IMR-90 (cell line): Measurements from ENCODE around the gene EPHB1. TPM values are rescaled to one million over a fixed set of nuclear protein-coding genes. Genes with fewer than 3 reads are reported as not detected.
A peak's percentile ranks its signal among the peaks of the same experiment; 100 is the strongest.

Experiments
- ATAC-seq: fragments of 200-7000 bp; cut with Tn5 transposase; 2 replicates; pipeline ENCODE4 v1.9.1; 2020; ENCODE audit warnings: low read depth, mild to moderate bottlenecking, moderate library complexity
- BruUV-seq: library from RNA; stranded (reverse); fragments of 400-500 nt; replicated peaks from 2 replicates; lab custom pipeline; 2021; lab: Mats Ljungman, UMichigan
- CTCF ChIA-PET: fragments of 300-600 bp; formaldehyde crosslinking; extraction: SDS; loops from one replicate; lab custom pipeline; 2021; ENCODE audit warnings: antibody characterized with exemption; lab: Yijun Ruan, JAX
- POLR2A ChIA-PET: fragments of 300-600 bp; sonication (Branson Sonifier 250); formaldehyde crosslinking; loops from one replicate; lab custom pipeline; 2022; ENCODE audit warnings: antibody characterized with exemption; ENCODE audit not compliant: unreplicated experiment; lab: Charles Lee
- DNase-seq: peaks from one replicate; pipeline ENCODE4 v3.0.0; 2013
- H2AFZ ChIP-seq: replicated peaks from 2 replicates; pipeline ENCODE3; 2013; ENCODE audit warnings: low read length, mild to moderate bottlenecking; ENCODE audit not compliant: poor library complexity
- H2AK5ac ChIP-seq: 2 replicates; pipeline ENCODE4 v1.6.1; 2013; ENCODE audit warnings: low read depth, low read length, inconsistent platforms
- H2AK9ac ChIP-seq: replicated peaks from 2 replicates; pipeline ENCODE3; 2013; ENCODE audit warnings: mild to moderate bottlenecking, low read depth, low read length, moderate library complexity; ENCODE audit not compliant: poor library complexity
- H2BK120ac ChIP-seq: 2 replicates; pipeline ENCODE4 v1.6.1; 2013; ENCODE audit warnings: low read depth, low read length, inconsistent platforms
- H2BK15ac ChIP-seq: 3 replicates; pipeline ENCODE4 v1.6.1; 2013; ENCODE audit warnings: low read depth, low read length, inconsistent platforms
- H2BK20ac ChIP-seq: 2 replicates; pipeline ENCODE4 v1.6.1; 2013; ENCODE audit warnings: low read depth, mild to moderate bottlenecking, inconsistent platforms, low read length, moderate library complexity
- H2BK5ac ChIP-seq: 2 replicates; pipeline ENCODE4 v1.6.1; 2013; ENCODE audit warnings: mild to moderate bottlenecking, low read depth, low read length, inconsistent platforms; ENCODE audit not compliant: poor library complexity, severe bottlenecking
- H3K14ac ChIP-seq: replicated peaks from 2 replicates; pipeline ENCODE4 v1.6.1; 2013; ENCODE audit warnings: low read depth, low read length, inconsistent platforms
- H3K18ac ChIP-seq: 2 replicates; pipeline ENCODE4 v1.6.1; 2013; ENCODE audit warnings: low read depth, low read length, control low read depth
- H3K23ac ChIP-seq: 2 replicates; pipeline ENCODE4 v1.6.1; 2013; ENCODE audit warnings: low read depth, low read length, inconsistent platforms
- H3K27ac ChIP-seq: 2 replicates; pipeline ENCODE4 v1.5.1; 2013; ENCODE audit warnings: mild to moderate bottlenecking, control low read depth, low read length; ENCODE audit not compliant: insufficient read depth
- H3K27me3 ChIP-seq: 2 replicates; pipeline ENCODE4 v1.6.1; 2013; ENCODE audit warnings: low read length; ENCODE audit not compliant: control insufficient read depth, insufficient read depth
- H3K36me3 ChIP-seq: 2 replicates; pipeline ENCODE4 v1.6.1; 2013; ENCODE audit warnings: low read length, mixed read lengths; ENCODE audit not compliant: control insufficient read depth, insufficient read depth
- H3K4ac ChIP-seq: 2 replicates; pipeline ENCODE4 v1.6.1; 2013; ENCODE audit warnings: low read depth, low read length, inconsistent platforms
- H3K4me1 ChIP-seq: 2 replicates; pipeline ENCODE4 v1.6.1; 2013; ENCODE audit warnings: low read length, mixed read lengths; ENCODE audit not compliant: control insufficient read depth, insufficient read depth
- H3K4me2 ChIP-seq: 2 replicates; pipeline ENCODE4 v1.6.1; 2013; ENCODE audit warnings: low read depth, mild to moderate bottlenecking, control low read depth, low read length, moderate library complexity
- H3K4me3 ChIP-seq: 2 replicates; pipeline ENCODE4 v1.5.1; 2013; ENCODE audit warnings: low read depth, mild to moderate bottlenecking, control low read depth, low read length, moderate library complexity; ENCODE audit not compliant: insufficient read depth
- H3K56ac ChIP-seq: 2 replicates; pipeline ENCODE4 v1.6.1; 2013; ENCODE audit warnings: low read length, inconsistent platforms; ENCODE audit not compliant: insufficient read depth; ENCODE audit errors: extremely low read depth
- H3K79me1 ChIP-seq, 2 experiments: 2 replicates each; pipeline ENCODE4 v1.6.1; 2013; ENCODE audit warnings: low read length in 2 of 2, inconsistent platforms in 1 of 2, low read depth in 1 of 2
- H3K9ac ChIP-seq: 2 replicates; pipeline ENCODE4 v1.6.1; 2013; ENCODE audit warnings: low read depth, low read length, control low read depth
- H3K9me1 ChIP-seq: 2 replicates; pipeline ENCODE4 v1.6.1; 2013; ENCODE audit warnings: low read length, inconsistent platforms; ENCODE audit not compliant: insufficient read depth
- H3K9me3 ChIP-seq: 2 replicates; pipeline ENCODE4 v1.6.1; 2013; ENCODE audit warnings: low read length; ENCODE audit not compliant: control insufficient read depth, insufficient read depth
- H4K20me1 ChIP-seq: 2 replicates; pipeline ENCODE4 v1.6.1; 2013; ENCODE audit warnings: low read length, inconsistent platforms; ENCODE audit not compliant: insufficient read depth
- H4K5ac ChIP-seq: 2 replicates; pipeline ENCODE4 v1.6.1; 2013; ENCODE audit warnings: mild to moderate bottlenecking, low read depth, low read length, control low read depth
- H4K8ac ChIP-seq, 2 experiments: 2 replicates each; pipeline ENCODE4 v1.6.1; 2013; ENCODE audit warnings: low read depth in 2 of 2, low read length in 2 of 2, control low read depth in 1 of 2, inconsistent platforms in 1 of 2
- H4K91ac ChIP-seq: 2 replicates; pipeline ENCODE4 v1.6.1; 2013; ENCODE audit warnings: low read depth, low read length, inconsistent platforms; ENCODE audit not compliant: insufficient read depth
- BHLHE40 ChIP-seq: fragments of 150-350 bp; IDR thresholded peaks from 2 replicates; pipeline ENCODE4 v1.6.1; 2016; ENCODE audit warnings: mild to moderate bottlenecking, low read depth, low read length
- CHD1 ChIP-seq: IDR thresholded peaks from 2 replicates; pipeline ENCODE4 v1.6.1; 2012; ENCODE audit warnings: low read depth, low read length, improper control_type of control experiment
- MAZ ChIP-seq: IDR thresholded peaks from 2 replicates; pipeline ENCODE4 v1.6.1; 2012; ENCODE audit warnings: low read depth, mild to moderate bottlenecking, low read length, improper control_type of control experiment, moderate library complexity, borderline replicate concordance
- MXI1 ChIP-seq: IDR thresholded peaks from 2 replicates; pipeline ENCODE4 v1.6.1; 2012; ENCODE audit warnings: low read depth, mild to moderate bottlenecking, low read length, moderate library complexity, borderline replicate concordance
- NFE2L2 ChIP-seq: fragments of 150-350 bp; IDR thresholded peaks from 2 replicates; pipeline ENCODE4 v1.6.1; 2016; ENCODE audit warnings: low read depth, mild to moderate bottlenecking, low read length
- RAD21 ChIP-seq: IDR thresholded peaks from 2 replicates; pipeline ENCODE4 v1.6.1; 2012; ENCODE audit warnings: low read length, improper control_type of control experiment
- RCOR1 ChIP-seq: IDR thresholded peaks from 2 replicates; pipeline ENCODE4 v1.6.1; 2012; ENCODE audit warnings: mild to moderate bottlenecking, low read length, improper control_type of control experiment; ENCODE audit not compliant: insufficient replicate concordance
- RFX5 ChIP-seq: IDR thresholded peaks from 2 replicates; pipeline ENCODE4 v1.8.0; 2012; ENCODE audit warnings: low read depth, mild to moderate bottlenecking, low read length, moderate library complexity
- SMC3 ChIP-seq: fragments of 150-350 bp; IDR thresholded peaks from 2 replicates; pipeline ENCODE4 v1.6.1; 2016; ENCODE audit warnings: low read depth, mild to moderate bottlenecking, antibody characterized with exemption, low read length, moderate library complexity
- WGBS, 2 experiments: methylation state at CpG; one replicate each; pipeline versions ENCODE4 v1.1.5 to v1.1.7; 2013; ENCODE audit warnings: missing lambda C conversion rate in 2 of 2; ENCODE audit not compliant: insufficient read length in 1 of 2; ENCODE audit errors: extremely low coverage in 2 of 2; 5-methylcytosine and 5-hydroxymethylcytosine counted together
- dilution Hi-C: fragments of 300-500 bp; cut with HindIII; formaldehyde crosslinking; loops from one replicate; pipeline ENCODE4 v1.14.3; 2018; ENCODE audit warnings: low sequenced_read_pairs; ENCODE audit not compliant: unreplicated experiment
- in situ Hi-C: fragments of 300-500 bp; cut with MboI; formaldehyde crosslinking; loops from 3 replicates; pipeline ENCODE4 v1.14.3; 2019; ENCODE audit warnings: low sequenced_read_pairs, inconsistent platforms, mixed read lengths
- intact Hi-C: fragments of 100-400 bp; cut with micrococcal nuclease; formaldehyde crosslinking; loops from 2 replicates; pipeline ENCODE4 v1.10.0; 2022
- polyA plus RNA-seq, 3 experiments: library from polyadenylated mRNA; depleted of rRNA; stranded (reverse); fragments of >200 nt; gene quantifications; 2 replicates each; pipeline ENCODE4 v1.2.3, GENCODE V29; 2012; ENCODE audit warnings: low replicate concordance in 1 of 3
- total RNA-seq: library from RNA; depleted of rRNA; stranded (reverse); fragments of >200 nt; gene quantifications from 2 replicates; pipeline ENCODE4 v1.2.3, GENCODE V29; 2012
- TF ChIP-seq, protein P1 (sequence below): fragments of 150-350 bp; IDR thresholded peaks from 2 replicates; pipeline ENCODE4 v1.6.1; 2017; ENCODE audit warnings: mild to moderate bottlenecking, antibody characterized with exemption, low read length, low read depth
- TF ChIP-seq, protein P2 (sequence below): fragments of 150-350 bp; IDR thresholded peaks from 2 replicates; pipeline ENCODE4 v1.6.1; 2016; ENCODE audit warnings: low read depth, mild to moderate bottlenecking, low read length, moderate library complexity, borderline replicate concordance

The EPHB1 gene
- total and polyA plus RNA-seq, 2 of the 4 experiments (the other 2 are of a cell fraction), result 0.17 to 0.36 TPM

DNA sequence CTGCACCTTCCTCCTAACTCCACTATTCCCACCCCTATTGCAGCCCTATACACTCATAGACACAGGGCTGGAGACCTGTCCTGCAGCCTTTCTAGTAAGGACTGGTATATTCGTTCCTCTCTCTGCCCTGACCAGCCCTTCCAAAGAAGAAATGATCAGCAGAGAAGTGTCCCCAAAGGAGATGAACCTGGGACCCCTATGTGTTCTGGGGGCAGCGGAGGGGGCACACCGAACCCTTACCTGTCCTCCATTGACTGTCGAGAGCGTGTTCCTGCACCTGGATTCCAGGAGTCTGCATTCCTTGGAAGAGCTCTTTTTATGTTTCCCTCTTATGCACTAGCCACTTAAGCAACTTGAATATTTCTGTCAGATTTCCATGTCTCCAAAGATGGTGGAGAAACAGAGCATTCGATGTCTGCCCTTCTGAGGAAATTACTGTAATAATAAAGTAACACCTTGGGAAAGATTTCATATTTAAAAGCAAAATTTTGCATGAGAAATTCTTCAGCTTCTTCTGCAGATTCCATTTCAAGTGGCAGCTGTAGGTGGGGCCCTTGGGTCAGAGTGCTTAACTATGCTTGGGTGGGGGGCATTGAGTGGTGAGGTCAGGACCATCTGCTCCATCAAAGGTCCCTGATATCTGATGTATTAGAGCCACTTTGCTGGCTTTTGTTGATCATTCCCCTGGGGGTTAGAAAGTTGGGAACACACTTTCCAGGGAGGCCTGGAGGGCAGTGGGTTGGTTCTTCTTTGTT is 6.3 kb downstream of the EPHB1 start:
- Histone ChIP-seq H3K9me1 (no peaks in the 10 kb centered on the region), H4K20me1 (no peaks in the 10 kb centered on the region), H3K9me3 (no peaks in the 10 kb centered on the region), H3K56ac (no peak overlapping the region), H2BK20ac (no peak overlapping the region), H3K9ac (no peak overlapping the region), H3K18ac (no peak overlapping the region), H3K27me3 (peaks cover 29% of the 10 kb centered on the region), H2BK15ac (no peak overlapping the region), H4K5ac (no peak overlapping the region), H3K14ac (no peak overlapping the region), H4K8ac (no peak overlapping the region), H3K23ac (no peak overlapping the region), H2AFZ (no peak overlapping the region), H3K36me3 (no peaks in the 10 kb centered on the region), H4K91ac (no peak overlapping the region), H3K4ac (no peak overlapping the region), H2BK120ac (no peak overlapping the region), H3K4me2 (no peak overlapping the region), H2BK5ac (no peak overlapping the region), H3K27ac (no peak overlapping the region), H2AK9ac (peak overlapping the region; percentile 50), H3K4me1 (no peaks in the 10 kb centered on the region), H3K4me3 (no peak overlapping the region), H3K79me1 (no peaks in the 10 kb centered on the region), H2AK5ac (no peak overlapping the region)
- no TSS peak for BruUV-seq
- TF ChIP-seq MXI1, result no peak
- no peak for TF ChIP-seq BHLHE40
- TF ChIP-seq SMC3, result no peak
- no peak for TF ChIP-seq NFE2L2
- TF ChIP-seq, protein P1, sequence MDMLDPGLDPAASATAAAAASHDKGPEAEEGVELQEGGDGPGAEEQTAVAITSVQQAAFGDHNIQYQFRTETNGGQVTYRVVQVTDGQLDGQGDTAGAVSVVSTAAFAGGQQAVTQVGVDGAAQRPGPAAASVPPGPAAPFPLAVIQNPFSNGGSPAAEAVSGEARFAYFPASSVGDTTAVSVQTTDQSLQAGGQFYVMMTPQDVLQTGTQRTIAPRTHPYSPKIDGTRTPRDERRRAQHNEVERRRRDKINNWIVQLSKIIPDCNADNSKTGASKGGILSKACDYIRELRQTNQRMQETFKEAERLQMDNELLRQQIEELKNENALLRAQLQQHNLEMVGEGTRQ, result no peak
- TF ChIP-seq, protein P2, sequence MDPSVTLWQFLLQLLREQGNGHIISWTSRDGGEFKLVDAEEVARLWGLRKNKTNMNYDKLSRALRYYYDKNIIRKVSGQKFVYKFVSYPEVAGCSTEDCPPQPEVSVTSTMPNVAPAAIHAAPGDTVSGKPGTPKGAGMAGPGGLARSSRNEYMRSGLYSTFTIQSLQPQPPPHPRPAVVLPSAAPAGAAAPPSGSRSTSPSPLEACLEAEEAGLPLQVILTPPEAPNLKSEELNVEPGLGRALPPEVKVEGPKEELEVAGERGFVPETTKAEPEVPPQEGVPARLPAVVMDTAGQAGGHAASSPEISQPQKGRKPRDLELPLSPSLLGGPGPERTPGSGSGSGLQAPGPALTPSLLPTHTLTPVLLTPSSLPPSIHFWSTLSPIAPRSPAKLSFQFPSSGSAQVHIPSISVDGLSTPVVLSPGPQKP, result no peak
- no peak for TF ChIP-seq CHD1
- TF ChIP-seq RFX5, result no peak
- no peak for TF ChIP-seq RCOR1
- TF ChIP-seq MAZ, result no peak
- no peak for TF ChIP-seq RAD21
- 63% methylated on average over 3 of the region's 6 CpGs; no CpG with 5 or more reads in 1 of the 2 experiments for WGBS, 2 experiments
- intact Hi-C loops (no loop called here), dilution Hi-C loops (no loop called here), in situ Hi-C loops (no loop called here)
- ATAC-seq (no peak), DNase-seq (no peak)
- ChIA-PET CTCF (no interaction called here), POLR2A (no interaction called here)
